Peyer's patch (tissue), 4 donors: ENCODE measurements around the gene RASAL2.

Source experiments
- CTCF ChIP-seq, 6 experiments: fragments of 450-650 bp in 4 of 6; fragments of 200-600 bp in 2 of 6; sonication (generic) in 1 of 6; IDR thresholded peaks; one replicate each; pipeline ENCODE4 v1.5.1; 2017 to 2019; ENCODE audit warnings: antibody characterized with exemption in 6 of 6, mild to moderate bottlenecking in 3 of 6, moderate library complexity in 1 of 6
- POLR2A ChIP-seq, 2 donors: fragments of 450-650 bp; IDR thresholded peaks; one replicate each; pipeline ENCODE4 v1.5.1; 2017; ENCODE audit warnings: antibody characterized with exemption in 2 of 2, mild to moderate bottlenecking in 2 of 2, moderate library complexity in 2 of 2

- TF ChIP-seq CTCF (IDR thresholded peaks at IDR 0.05): no peak
- no peak for TF ChIP-seq POLR2A (IDR thresholded peaks at IDR 0.05)
Observed at GRCh38 chr1:178192686-178193085, 98.8 kb downstream of the RASAL2 start.
